ENCODE results near the gene TNF. TPM values are rescaled to one million over a fixed set of nuclear protein-coding genes. Genes with fewer than 3 reads are reported as not detected.

The TNF gene
- total RNA-seq, 1 experiment from 2014 or later = 0.64 TPM

- Histone ChIP-seq H3K27ac (ENCODE audit: low read length) (no peak overlapping the region), H3K9me3 (ENCODE audit: control insufficient read depth, insufficient read depth, low read depth, low read length) (no peaks in the 10 kb centered on the region), H3K36me3 (ENCODE audit: control insufficient read depth, insufficient read depth, low read length) (peaks cover 41% of the 10 kb centered on the region), H3K4me1 (ENCODE audit: control insufficient read depth, insufficient read depth, low read length) (peaks cover 4% of the 10 kb centered on the region; the same call in 1 of the 2 replicates), H3K4me3 (ENCODE audit: low read depth in 2 of 2, low read length in 2 of 2) (no peak overlapping the region), H3K27me3 (ENCODE audit: control insufficient read depth, insufficient read depth, low read length) (no peaks in the 10 kb centered on the region)
- no peak for TF ChIP-seq TCF7L2 (IDR thresholded peaks at IDR 0.05; ENCODE audit: low read depth, low read length)
- TF ChIP-seq CTCF (IDR thresholded peaks at IDR 0.05) = no peak
- no peak for TF ChIP-seq REST (IDR thresholded peaks at IDR 0.05; ENCODE audit: insufficient read depth in 1 of 2, low read depth in 2 of 2, low read length in 1 of 2)
- no peak for TF ChIP-seq SIN3A (IDR thresholded peaks at IDR 0.05; ENCODE audit: borderline replicate concordance, insufficient read depth, low read depth, low read length)
- TF ChIP-seq POLR2AphosphoS5 (IDR thresholded peaks at IDR 0.05; ENCODE audit: low read depth, low read length) = peak; percentile 29
- POLR2A ChIA-PET = no interaction called here
- intact Hi-C loops (cut with micrococcal nuclease; ENCODE audit: unreplicated experiment) = no loop called here
- in situ Hi-C loops (cut with HindIII; ENCODE audit: low pct_unique_long_range_greater_than_20kb, low sequenced_read_pairs) = no loop called here
- TSS peak; percentile 8 for BruUV-seq (replicated peaks)
- DNase-seq (ENCODE audit: low read depth, low spot score) (no peak), ATAC-seq (no peak)
- CTCF ChIA-PET = no interaction called here
Measured at GRCh38 chr6:31531771-31532643, 43.4 kb upstream of the TNF start.

- Histone ChIP-seq H3K27ac (ENCODE audit: low read length) (no peak overlapping the region), H3K36me3 (ENCODE audit: control insufficient read depth, insufficient read depth, low read length) (peaks cover 44% of the 10 kb centered on the region), H3K9me3 (ENCODE audit: control insufficient read depth, insufficient read depth, low read depth, low read length) (no peaks in the 10 kb centered on the region), H3K4me1 (ENCODE audit: control insufficient read depth, insufficient read depth, low read length) (peaks cover 4% of the 10 kb centered on the region; the same call in 1 of the 2 replicates), H3K27me3 (ENCODE audit: control insufficient read depth, insufficient read depth, low read length) (no peaks in the 10 kb centered on the region), H3K4me3 (ENCODE audit: low read depth in 2 of 2, low read length in 2 of 2) (no peak overlapping the region)
- no peak for ATAC-seq
- DNase-seq (ENCODE audit: low read depth, low spot score) = no peak
- TF ChIP-seq REST (IDR thresholded peaks at IDR 0.05; ENCODE audit: insufficient read depth in 1 of 2, low read depth in 2 of 2, low read length in 1 of 2) (no peak), POLR2AphosphoS5 (IDR thresholded peaks at IDR 0.05; ENCODE audit: low read depth, low read length) (no peak), CTCF (IDR thresholded peaks at IDR 0.05) (no peak)
- intact Hi-C loops (cut with micrococcal nuclease; ENCODE audit: unreplicated experiment) = no loop called here
- ChIA-PET POLR2A (no interaction called here), CTCF (no interaction called here)
- in situ Hi-C loops (cut with HindIII; ENCODE audit: low pct_unique_long_range_greater_than_20kb, low sequenced_read_pairs) = no loop called here
- BruUV-seq (replicated peaks) = no TSS peak
Measured at GRCh38 chr6:31532644-31533454, 42.5 kb upstream of the TNF start.

All from Panc1 (cell line).